Measurements from ENCODE around the gene C4B.
"Not testable (repeated sequence)": the region's sequence is repeated elsewhere in the genome, so short reads cannot be mapped to it uniquely, and the experiment has no call there.

DNA sequence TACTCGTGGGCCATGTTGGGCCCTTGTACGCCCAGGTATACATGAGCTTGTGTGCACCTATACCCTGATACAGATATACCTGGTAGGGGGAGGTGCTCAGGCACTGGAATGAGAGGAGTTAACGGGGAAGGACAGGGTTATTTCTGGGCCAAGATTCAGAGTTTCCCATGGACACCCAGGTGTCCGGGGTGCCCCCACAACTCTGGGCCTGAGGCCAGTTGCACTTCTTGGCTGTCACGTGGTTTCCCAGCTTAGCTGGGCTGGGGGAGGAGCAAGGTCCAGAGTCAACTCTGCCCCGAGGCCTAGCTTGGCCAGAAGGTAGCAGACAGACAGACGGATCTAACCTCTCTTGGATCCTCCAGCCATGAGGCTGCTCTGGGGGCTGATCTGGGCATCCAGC is 32.9 kb upstream of the C4B start, which contains the start of gene C4A:
- TF ChIP-seq, protein P1, sequence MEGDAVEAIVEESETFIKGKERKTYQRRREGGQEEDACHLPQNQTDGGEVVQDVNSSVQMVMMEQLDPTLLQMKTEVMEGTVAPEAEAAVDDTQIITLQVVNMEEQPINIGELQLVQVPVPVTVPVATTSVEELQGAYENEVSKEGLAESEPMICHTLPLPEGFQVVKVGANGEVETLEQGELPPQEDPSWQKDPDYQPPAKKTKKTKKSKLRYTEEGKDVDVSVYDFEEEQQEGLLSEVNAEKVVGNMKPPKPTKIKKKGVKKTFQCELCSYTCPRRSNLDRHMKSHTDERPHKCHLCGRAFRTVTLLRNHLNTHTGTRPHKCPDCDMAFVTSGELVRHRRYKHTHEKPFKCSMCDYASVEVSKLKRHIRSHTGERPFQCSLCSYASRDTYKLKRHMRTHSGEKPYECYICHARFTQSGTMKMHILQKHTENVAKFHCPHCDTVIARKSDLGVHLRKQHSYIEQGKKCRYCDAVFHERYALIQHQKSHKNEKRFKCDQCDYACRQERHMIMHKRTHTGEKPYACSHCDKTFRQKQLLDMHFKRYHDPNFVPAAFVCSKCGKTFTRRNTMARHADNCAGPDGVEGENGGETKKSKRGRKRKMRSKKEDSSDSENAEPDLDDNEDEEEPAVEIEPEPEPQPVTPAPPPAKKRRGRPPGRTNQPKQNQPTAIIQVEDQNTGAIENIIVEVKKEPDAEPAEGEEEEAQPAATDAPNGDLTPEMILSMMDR (tag by site-specific recombination; IDR thresholded peaks at IDR 0.05): not testable (repeated sequence)
- TF ChIP-seq, protein P2, sequence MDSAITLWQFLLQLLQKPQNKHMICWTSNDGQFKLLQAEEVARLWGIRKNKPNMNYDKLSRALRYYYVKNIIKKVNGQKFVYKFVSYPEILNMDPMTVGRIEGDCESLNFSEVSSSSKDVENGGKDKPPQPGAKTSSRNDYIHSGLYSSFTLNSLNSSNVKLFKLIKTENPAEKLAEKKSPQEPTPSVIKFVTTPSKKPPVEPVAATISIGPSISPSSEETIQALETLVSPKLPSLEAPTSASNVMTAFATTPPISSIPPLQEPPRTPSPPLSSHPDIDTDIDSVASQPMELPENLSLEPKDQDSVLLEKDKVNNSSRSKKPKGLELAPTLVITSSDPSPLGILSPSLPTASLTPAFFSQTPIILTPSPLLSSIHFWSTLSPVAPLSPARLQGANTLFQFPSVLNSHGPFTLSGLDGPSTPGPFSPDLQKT (IDR thresholded peaks at IDR 0.05; ENCODE audit: borderline replicate concordance, low read depth, low read length): not testable (repeated sequence)
- TF ChIP-seq ZNF560 (tag by site-specific recombination; IDR thresholded peaks at IDR 0.05; ENCODE audit: borderline replicate concordance); ZNF776 (tag by site-specific recombination; IDR thresholded peaks at IDR 0.05; ENCODE audit: borderline replicate concordance); ZNF146 (tag by site-specific recombination; IDR thresholded peaks at IDR 0.05); ZBTB20 (tag by site-specific recombination; IDR thresholded peaks at IDR 0.05); BCL11A (tag by site-specific recombination; IDR thresholded peaks at IDR 0.05; ENCODE audit: low read depth): not testable (repeated sequence)
- TF ChIP-seq, protein P3, sequence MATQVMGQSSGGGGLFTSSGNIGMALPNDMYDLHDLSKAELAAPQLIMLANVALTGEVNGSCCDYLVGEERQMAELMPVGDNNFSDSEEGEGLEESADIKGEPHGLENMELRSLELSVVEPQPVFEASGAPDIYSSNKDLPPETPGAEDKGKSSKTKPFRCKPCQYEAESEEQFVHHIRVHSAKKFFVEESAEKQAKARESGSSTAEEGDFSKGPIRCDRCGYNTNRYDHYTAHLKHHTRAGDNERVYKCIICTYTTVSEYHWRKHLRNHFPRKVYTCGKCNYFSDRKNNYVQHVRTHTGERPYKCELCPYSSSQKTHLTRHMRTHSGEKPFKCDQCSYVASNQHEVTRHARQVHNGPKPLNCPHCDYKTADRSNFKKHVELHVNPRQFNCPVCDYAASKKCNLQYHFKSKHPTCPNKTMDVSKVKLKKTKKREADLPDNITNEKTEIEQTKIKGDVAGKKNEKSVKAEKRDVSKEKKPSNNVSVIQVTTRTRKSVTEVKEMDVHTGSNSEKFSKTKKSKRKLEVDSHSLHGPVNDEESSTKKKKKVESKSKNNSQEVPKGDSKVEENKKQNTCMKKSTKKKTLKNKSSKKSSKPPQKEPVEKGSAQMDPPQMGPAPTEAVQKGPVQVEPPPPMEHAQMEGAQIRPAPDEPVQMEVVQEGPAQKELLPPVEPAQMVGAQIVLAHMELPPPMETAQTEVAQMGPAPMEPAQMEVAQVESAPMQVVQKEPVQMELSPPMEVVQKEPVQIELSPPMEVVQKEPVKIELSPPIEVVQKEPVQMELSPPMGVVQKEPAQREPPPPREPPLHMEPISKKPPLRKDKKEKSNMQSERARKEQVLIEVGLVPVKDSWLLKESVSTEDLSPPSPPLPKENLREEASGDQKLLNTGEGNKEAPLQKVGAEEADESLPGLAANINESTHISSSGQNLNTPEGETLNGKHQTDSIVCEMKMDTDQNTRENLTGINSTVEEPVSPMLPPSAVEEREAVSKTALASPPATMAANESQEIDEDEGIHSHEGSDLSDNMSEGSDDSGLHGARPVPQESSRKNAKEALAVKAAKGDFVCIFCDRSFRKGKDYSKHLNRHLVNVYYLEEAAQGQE (tag by site-specific recombination; IDR thresholded peaks at IDR 0.05): not testable (repeated sequence)
- TF ChIP-seq, protein P4, sequence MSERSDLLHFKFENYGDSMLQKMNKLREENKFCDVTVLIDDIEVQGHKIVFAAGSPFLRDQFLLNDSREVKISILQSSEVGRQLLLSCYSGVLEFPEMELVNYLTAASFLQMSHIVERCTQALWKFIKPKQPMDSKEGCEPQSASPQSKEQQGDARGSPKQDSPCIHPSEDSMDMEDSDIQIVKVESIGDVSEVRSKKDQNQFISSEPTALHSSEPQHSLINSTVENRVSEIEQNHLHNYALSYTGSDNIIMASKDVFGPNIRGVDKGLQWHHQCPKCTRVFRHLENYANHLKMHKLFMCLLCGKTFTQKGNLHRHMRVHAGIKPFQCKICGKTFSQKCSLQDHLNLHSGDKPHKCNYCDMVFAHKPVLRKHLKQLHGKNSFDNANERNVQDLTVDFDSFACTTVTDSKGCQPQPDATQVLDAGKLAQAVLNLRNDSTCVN (tag by site-specific recombination; optimal IDR thresholded peaks at IDR 0.05): not testable (repeated sequence)
- TF ChIP-seq, protein P5, sequence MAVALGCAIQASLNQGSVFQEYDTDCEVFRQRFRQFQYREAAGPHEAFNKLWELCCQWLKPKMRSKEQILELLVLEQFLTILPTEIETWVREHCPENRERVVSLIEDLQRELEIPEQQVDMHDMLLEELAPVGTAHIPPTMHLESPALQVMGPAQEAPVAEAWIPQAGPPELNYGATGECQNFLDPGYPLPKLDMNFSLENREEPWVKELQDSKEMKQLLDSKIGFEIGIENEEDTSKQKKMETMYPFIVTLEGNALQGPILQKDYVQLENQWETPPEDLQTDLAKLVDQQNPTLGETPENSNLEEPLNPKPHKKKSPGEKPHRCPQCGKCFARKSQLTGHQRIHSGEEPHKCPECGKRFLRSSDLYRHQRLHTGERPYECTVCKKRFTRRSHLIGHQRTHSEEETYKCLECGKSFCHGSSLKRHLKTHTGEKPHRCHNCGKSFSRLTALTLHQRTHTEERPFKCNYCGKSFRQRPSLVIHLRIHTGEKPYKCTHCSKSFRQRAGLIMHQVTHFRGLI (tag by site-specific recombination; IDR thresholded peaks at IDR 0.05): not testable (repeated sequence)
- TF ChIP-seq, protein P6, sequence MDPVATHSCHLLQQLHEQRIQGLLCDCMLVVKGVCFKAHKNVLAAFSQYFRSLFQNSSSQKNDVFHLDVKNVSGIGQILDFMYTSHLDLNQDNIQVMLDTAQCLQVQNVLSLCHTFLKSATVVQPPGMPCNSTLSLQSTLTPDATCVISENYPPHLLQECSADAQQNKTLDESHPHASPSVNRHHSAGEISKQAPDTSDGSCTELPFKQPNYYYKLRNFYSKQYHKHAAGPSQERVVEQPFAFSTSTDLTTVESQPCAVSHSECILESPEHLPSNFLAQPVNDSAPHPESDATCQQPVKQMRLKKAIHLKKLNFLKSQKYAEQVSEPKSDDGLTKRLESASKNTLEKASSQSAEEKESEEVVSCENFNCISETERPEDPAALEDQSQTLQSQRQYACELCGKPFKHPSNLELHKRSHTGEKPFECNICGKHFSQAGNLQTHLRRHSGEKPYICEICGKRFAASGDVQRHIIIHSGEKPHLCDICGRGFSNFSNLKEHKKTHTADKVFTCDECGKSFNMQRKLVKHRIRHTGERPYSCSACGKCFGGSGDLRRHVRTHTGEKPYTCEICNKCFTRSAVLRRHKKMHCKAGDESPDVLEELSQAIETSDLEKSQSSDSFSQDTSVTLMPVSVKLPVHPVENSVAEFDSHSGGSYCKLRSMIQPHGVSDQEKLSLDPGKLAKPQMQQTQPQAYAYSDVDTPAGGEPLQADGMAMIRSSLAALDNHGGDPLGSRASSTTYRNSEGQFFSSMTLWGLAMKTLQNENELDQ (tag by site-specific recombination; IDR thresholded peaks at IDR 0.05; ENCODE audit: low read depth): not testable (repeated sequence)
